PC-3 (cell line): ENCODE measurements around the gene KEL.

Experiments
- EZH2phosphoT487 ChIP-seq: fragments of 300-600 bp; sonication (generic); IDR thresholded peaks from 2 replicates; pipeline ENCODE4 v1.6.1; 2018; ENCODE audit warnings: mild to moderate bottlenecking, antibody characterized with exemption, low read length, borderline replicate concordance
- TF ChIP-seq, protein P1 (sequence below): fragments of 300-600 bp; sonication (generic); conservative IDR thresholded peaks from 2 replicates; pipeline ENCODE4 v1.5.1; 2017; ENCODE audit warnings: antibody characterized with exemption, low read depth, mild to moderate bottlenecking, low read length

DNA sequence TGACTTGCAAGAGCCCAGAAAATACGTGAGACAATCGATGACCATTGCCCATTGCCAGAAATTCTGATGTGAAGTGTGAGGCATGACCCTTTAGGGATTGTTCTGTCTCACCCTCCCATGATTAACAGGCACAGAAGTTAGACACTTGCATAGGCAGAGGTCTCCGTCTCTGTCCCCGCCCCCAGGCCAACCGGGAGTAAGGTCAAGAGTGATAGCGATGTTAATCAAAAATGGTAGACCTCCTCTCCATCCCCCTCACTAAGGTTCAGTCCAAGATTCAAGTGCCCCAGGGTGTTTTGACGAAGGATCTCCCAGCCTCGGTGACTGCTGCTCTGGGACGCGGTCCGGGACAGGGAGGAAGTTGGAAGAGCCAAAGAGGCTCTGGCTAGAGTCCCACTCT, 53.9 kb downstream of the KEL start:
- TF ChIP-seq, protein P1, sequence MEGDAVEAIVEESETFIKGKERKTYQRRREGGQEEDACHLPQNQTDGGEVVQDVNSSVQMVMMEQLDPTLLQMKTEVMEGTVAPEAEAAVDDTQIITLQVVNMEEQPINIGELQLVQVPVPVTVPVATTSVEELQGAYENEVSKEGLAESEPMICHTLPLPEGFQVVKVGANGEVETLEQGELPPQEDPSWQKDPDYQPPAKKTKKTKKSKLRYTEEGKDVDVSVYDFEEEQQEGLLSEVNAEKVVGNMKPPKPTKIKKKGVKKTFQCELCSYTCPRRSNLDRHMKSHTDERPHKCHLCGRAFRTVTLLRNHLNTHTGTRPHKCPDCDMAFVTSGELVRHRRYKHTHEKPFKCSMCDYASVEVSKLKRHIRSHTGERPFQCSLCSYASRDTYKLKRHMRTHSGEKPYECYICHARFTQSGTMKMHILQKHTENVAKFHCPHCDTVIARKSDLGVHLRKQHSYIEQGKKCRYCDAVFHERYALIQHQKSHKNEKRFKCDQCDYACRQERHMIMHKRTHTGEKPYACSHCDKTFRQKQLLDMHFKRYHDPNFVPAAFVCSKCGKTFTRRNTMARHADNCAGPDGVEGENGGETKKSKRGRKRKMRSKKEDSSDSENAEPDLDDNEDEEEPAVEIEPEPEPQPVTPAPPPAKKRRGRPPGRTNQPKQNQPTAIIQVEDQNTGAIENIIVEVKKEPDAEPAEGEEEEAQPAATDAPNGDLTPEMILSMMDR, result no peak
- TF ChIP-seq EZH2phosphoT487, result no peak
